Measurements from ENCODE around the gene SERTAD4.
"Not testable (repeated sequence)": the region's sequence is repeated elsewhere in the genome, so short reads cannot be mapped to it uniquely, and the experiment has no call there.

The SERTAD4 gene

GRCh38 chr1:210262167-210262896 is 29.7 kb downstream of the SERTAD4 start:
- DNase-seq, result no peak

GRCh38 chr1:210262897-210263272 is 30.3 kb downstream of the SERTAD4 start:
- DNase-seq, result no peak

- DNase-seq, result no peak
These were observed 31.4 kb downstream of the SERTAD4 start for GRCh38 chr1:210263963-210264362.

GRCh38 chr1:210264496-210265380 is 32.1 kb downstream of the SERTAD4 start:
- DNase-seq, result no peak

- DNase-seq, result not testable (repeated sequence)
These were observed 32.9 kb downstream of the SERTAD4 start for GRCh38 chr1:210265392-210265955.

- no peak for DNase-seq
These were observed 37.4 kb downstream of the SERTAD4 start for GRCh38 chr1:210269981-210270380.

GRCh38 chr1:210272666-210273065 is 40.1 kb downstream of the SERTAD4 start:
- DNase-seq, result no peak

GRCh38 chr1:210280221-210280620 is 47.6 kb downstream of the SERTAD4 start:
- no peak for DNase-seq

GRCh38 chr1:210288116-210288515 is 55.5 kb downstream of the SERTAD4 start:
- DNase-seq, result no peak

GRCh38 chr1:210289248-210289647 is 56.7 kb downstream of the SERTAD4 start:
- no peak for DNase-seq

- no peak for DNase-seq
These were observed 58.6 kb downstream of the SERTAD4 start for GRCh38 chr1:210291081-210291764.

GRCh38 chr1:210291786-210292230 is 59.2 kb downstream of the SERTAD4 start:
- DNase-seq, result no peak

GRCh38 chr1:210292231-210292871 is 59.8 kb downstream of the SERTAD4 start:
- DNase-seq, result peak; percentile 25

GRCh38 chr1:210293171-210293607 is 60.6 kb downstream of the SERTAD4 start:
- DNase-seq, result no peak

GRCh38 chr1:210294999-210295745 is 62.6 kb downstream of the SERTAD4 start:
- no peak for DNase-seq
